Measurements from ENCODE around the gene EDA. TPM values are rescaled to one million over a fixed set of nuclear protein-coding genes. Genes with fewer than 3 reads are reported as not detected.

The EDA gene
- total RNA-seq, 1 donor = under 0.01 TPM

DNA sequence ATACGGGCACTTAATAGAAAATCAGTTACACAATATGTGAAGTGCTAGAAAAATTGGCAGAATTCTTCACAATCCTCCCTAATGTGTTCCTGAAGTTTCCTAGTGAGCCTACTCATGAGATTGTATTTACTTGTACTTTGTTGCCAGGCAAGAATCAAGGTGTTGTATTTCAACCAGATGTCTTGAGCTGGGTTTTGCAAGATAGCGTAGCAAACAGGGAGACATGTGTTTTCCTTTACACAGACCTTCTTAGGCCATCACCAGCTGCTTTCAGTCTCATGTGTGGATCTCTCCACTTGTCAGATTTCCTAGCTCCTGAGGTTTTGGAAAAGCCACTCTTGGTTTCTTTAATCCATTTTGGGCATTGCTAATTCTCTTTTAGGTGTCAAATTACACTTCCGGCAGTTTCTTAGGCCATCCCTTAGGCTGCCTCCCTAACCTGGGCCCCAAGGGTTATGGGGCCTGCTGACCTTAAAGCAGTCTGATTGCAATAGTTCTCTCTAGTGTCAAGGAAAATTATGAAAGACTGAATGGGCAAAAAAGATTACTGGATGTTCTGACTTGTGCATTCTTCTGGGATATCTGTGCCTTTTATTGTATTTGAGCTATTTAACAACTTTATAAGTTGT lies 12.2 kb upstream of the EDA start:
- no peak overlapping the region for H3K4me2 ChIP-seq (ENCODE audit: insufficient read depth, low read length)
- H3K4me3 ChIP-seq (ENCODE audit: insufficient read depth, low read length) = no peak overlapping the region
- TF ChIP-seq, protein P1, sequence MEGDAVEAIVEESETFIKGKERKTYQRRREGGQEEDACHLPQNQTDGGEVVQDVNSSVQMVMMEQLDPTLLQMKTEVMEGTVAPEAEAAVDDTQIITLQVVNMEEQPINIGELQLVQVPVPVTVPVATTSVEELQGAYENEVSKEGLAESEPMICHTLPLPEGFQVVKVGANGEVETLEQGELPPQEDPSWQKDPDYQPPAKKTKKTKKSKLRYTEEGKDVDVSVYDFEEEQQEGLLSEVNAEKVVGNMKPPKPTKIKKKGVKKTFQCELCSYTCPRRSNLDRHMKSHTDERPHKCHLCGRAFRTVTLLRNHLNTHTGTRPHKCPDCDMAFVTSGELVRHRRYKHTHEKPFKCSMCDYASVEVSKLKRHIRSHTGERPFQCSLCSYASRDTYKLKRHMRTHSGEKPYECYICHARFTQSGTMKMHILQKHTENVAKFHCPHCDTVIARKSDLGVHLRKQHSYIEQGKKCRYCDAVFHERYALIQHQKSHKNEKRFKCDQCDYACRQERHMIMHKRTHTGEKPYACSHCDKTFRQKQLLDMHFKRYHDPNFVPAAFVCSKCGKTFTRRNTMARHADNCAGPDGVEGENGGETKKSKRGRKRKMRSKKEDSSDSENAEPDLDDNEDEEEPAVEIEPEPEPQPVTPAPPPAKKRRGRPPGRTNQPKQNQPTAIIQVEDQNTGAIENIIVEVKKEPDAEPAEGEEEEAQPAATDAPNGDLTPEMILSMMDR (IDR thresholded peaks at IDR 0.05; ENCODE audit: extremely low read depth, low read depth, low read length) = no peak
- no peaks in the 10 kb centered on the region for H3K79me2 ChIP-seq (ENCODE audit: insufficient read depth, low read length)
- no peak overlapping the region for H3K27ac ChIP-seq (ENCODE audit: low read depth, low read length)
- H4K20me1 ChIP-seq (ENCODE audit: insufficient read depth, low read length) = no peaks in the 10 kb centered on the region
- H3K36me3 ChIP-seq (ENCODE audit: insufficient read depth, low read length) = no peaks in the 10 kb centered on the region
- no peak overlapping the region for H2AFZ ChIP-seq (ENCODE audit: low read length)
- no peak for DNase-seq (ENCODE audit: insufficient read length, low spot score, missing footprints)
- H3K27me3 ChIP-seq (ENCODE audit: insufficient read depth, low read length) = peaks cover 23% of the 10 kb centered on the region
- no peaks in the 10 kb centered on the region for H3K9me3 ChIP-seq (ENCODE audit: low read depth, low read length)
- no peaks in the 10 kb centered on the region for H3K4me1 ChIP-seq (ENCODE audit: insufficient read depth, low read length)

DNA sequence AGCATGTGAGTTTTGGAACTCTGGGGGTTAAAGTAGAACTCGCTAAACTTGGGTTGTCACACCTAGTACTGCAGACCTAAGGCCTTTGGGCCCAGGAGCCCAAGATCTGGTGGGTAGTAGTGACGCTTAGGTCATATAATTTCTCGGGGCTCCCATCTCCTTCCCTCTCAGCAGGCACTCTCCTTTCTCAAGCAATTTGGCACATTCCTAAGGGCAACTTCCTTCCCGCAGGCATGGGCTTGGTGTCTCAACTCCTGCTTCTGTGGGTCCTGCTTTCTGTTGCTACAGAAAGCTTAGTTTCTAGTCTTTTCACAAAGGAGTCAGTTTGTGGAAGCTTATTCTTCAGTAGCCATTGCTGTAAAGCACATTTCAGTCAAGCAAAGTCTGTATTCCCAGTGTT lies 10.4 kb upstream of the EDA start:
- no peaks in the 10 kb centered on the region for H4K20me1 ChIP-seq (ENCODE audit: insufficient read depth, low read length)
- no peak overlapping the region for H2AFZ ChIP-seq (ENCODE audit: low read length)
- no peaks in the 10 kb centered on the region for H3K4me1 ChIP-seq (ENCODE audit: insufficient read depth, low read length)
- no peak overlapping the region for H3K27ac ChIP-seq (ENCODE audit: low read depth, low read length)
- TF ChIP-seq, protein P1 (IDR thresholded peaks at IDR 0.05; ENCODE audit: extremely low read depth, low read depth, low read length) = no peak
- H3K27me3 ChIP-seq (ENCODE audit: insufficient read depth, low read length) = peaks cover 21% of the 10 kb centered on the region
- H3K4me2 ChIP-seq (ENCODE audit: insufficient read depth, low read length) = no peak overlapping the region
- no peaks in the 10 kb centered on the region for H3K9me3 ChIP-seq (ENCODE audit: low read depth, low read length)
- H3K79me2 ChIP-seq (ENCODE audit: insufficient read depth, low read length) = no peaks in the 10 kb centered on the region
- no peak for DNase-seq (ENCODE audit: insufficient read length, low spot score, missing footprints)
- H3K4me3 ChIP-seq (ENCODE audit: insufficient read depth, low read length) = no peak overlapping the region
- H3K36me3 ChIP-seq (ENCODE audit: insufficient read depth, low read length) = no peaks in the 10 kb centered on the region

DNA sequence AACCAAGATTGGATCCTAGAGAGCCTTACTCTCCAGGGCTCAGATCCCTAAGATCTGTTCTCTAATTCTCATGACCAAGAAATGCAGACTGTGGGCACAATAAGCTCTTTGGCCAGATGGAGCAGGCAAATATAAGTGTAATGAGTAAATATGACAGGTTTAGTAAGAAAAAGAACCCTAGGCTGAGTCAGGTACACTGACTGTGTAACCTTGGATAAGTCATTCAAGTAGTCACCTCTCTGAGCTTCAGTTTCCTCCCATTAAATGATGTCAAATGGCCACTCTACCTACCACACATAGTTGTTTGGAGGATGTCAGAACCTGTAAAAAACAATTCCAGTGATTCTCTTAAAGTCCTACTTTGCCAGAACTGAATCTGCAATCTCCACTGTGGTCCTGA lies 8.3 kb upstream of the EDA start:
- H3K36me3 ChIP-seq (ENCODE audit: insufficient read depth, low read length) = no peaks in the 10 kb centered on the region
- no peak overlapping the region for H3K27ac ChIP-seq (ENCODE audit: low read depth, low read length)
- peaks cover 21% of the 10 kb centered on the region for H3K27me3 ChIP-seq (ENCODE audit: insufficient read depth, low read length)
- no peaks in the 10 kb centered on the region for H3K79me2 ChIP-seq (ENCODE audit: insufficient read depth, low read length)
- H2AFZ ChIP-seq (ENCODE audit: low read length) = no peak overlapping the region
- no peak overlapping the region for H3K4me3 ChIP-seq (ENCODE audit: insufficient read depth, low read length)
- no peaks in the 10 kb centered on the region for H4K20me1 ChIP-seq (ENCODE audit: insufficient read depth, low read length)
- H3K4me2 ChIP-seq (ENCODE audit: insufficient read depth, low read length) = no peak overlapping the region
- H3K4me1 ChIP-seq (ENCODE audit: insufficient read depth, low read length) = no peaks in the 10 kb centered on the region
- DNase-seq (ENCODE audit: insufficient read length, low spot score, missing footprints) = no peak
- TF ChIP-seq, protein P1 (IDR thresholded peaks at IDR 0.05; ENCODE audit: extremely low read depth, low read depth, low read length) = no peak
- H3K9me3 ChIP-seq (ENCODE audit: low read depth, low read length) = no peaks in the 10 kb centered on the region

DNA sequence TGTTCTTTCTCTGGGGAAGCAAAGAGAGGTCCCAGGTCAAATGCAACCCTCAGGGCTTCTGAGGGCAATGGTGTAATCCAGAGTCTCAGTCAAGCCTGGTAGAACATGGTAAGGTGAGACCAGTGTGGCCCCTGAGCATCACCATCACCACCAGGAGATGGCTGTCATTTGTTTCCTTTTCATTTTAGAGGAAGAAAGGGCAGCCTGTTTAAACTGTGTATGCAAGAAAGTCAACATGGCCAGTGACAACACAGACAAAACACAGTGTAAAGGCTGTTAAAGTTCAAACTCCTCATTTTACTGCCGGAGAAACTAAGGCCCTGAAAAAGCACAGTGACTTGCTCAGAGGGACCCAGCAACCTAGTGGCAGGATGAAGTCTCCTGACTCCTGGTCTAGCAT lies 2.0 kb upstream of the EDA start:
- Histone ChIP-seq H3K27ac (ENCODE audit: low read depth, low read length) (no peak overlapping the region), H3K27me3 (ENCODE audit: insufficient read depth, low read length) (peaks cover 49% of the 10 kb centered on the region), H4K20me1 (ENCODE audit: insufficient read depth, low read length) (no peaks in the 10 kb centered on the region), H3K79me2 (ENCODE audit: insufficient read depth, low read length) (no peaks in the 10 kb centered on the region), H3K4me1 (ENCODE audit: insufficient read depth, low read length) (no peaks in the 10 kb centered on the region), H3K9me3 (ENCODE audit: low read depth, low read length) (no peaks in the 10 kb centered on the region), H3K4me2 (ENCODE audit: insufficient read depth, low read length) (no peak overlapping the region), H3K4me3 (ENCODE audit: insufficient read depth, low read length) (no peak overlapping the region), H2AFZ (ENCODE audit: low read length) (no peak overlapping the region), H3K36me3 (ENCODE audit: insufficient read depth, low read length) (no peaks in the 10 kb centered on the region)
- TF ChIP-seq, protein P1 (IDR thresholded peaks at IDR 0.05; ENCODE audit: extremely low read depth, low read depth, low read length) = no peak
- no peak for DNase-seq (ENCODE audit: insufficient read length, low spot score, missing footprints)

All from osteoblast (primary cell).